ENCODE results near the gene ME2. TPM values are rescaled to one million over a fixed set of nuclear protein-coding genes. Genes with fewer than 3 reads are reported as not detected.
"Not testable (repeated sequence)": the region's sequence is repeated elsewhere in the genome, so short reads cannot be mapped to it uniquely, and the experiment has no call there.

ME2 gene
- total RNA-seq, 1 donor, result 38.9 TPM

- no peak overlapping the region for H3K4me3 ChIP-seq (ENCODE audit: low read depth, low read length)
- no peak for TF ChIP-seq CTCF (IDR thresholded peaks at IDR 0.05; ENCODE audit: insufficient read depth, low read depth, low read length)
- peak; percentile 48 for DNase-seq (ENCODE audit: low read depth)
These were observed 29.5 kb upstream of the ME2 start for GRCh38 chr18:50849419-50849821.

GRCh38 chr18:50850307-50851065 lies 28.4 kb upstream of the ME2 start:
- DNase-seq (ENCODE audit: low read depth), result no peak
- TF ChIP-seq CTCF (IDR thresholded peaks at IDR 0.05; ENCODE audit: insufficient read depth, low read depth, low read length), result no peak
- no peak overlapping the region for H3K4me3 ChIP-seq (ENCODE audit: low read depth, low read length)

- peak; percentile 59 for DNase-seq (ENCODE audit: low read depth)
- H3K4me3 ChIP-seq (ENCODE audit: low read depth, low read length), result no peak overlapping the region
- TF ChIP-seq CTCF (IDR thresholded peaks at IDR 0.05; ENCODE audit: insufficient read depth, low read depth, low read length), result no peak
These were observed 25.1 kb upstream of the ME2 start for GRCh38 chr18:50853863-50854271.

- no peak for DNase-seq (ENCODE audit: low read depth)
- no peak overlapping the region for H3K4me3 ChIP-seq (ENCODE audit: low read depth, low read length)
- TF ChIP-seq CTCF (IDR thresholded peaks at IDR 0.05; ENCODE audit: insufficient read depth, low read depth, low read length), result no peak
These were observed 22.8 kb upstream of the ME2 start for GRCh38 chr18:50855976-50856757.

GRCh38 chr18:50857166-50857565 lies 21.8 kb upstream of the ME2 start:
- DNase-seq (ENCODE audit: low read depth), result peak; percentile 26
- not testable (repeated sequence) for H3K4me3 ChIP-seq (ENCODE audit: low read depth, low read length)

- H3K4me3 ChIP-seq (ENCODE audit: low read depth, low read length), result no peak overlapping the region
- no peak for DNase-seq (ENCODE audit: low read depth)
- TF ChIP-seq CTCF (IDR thresholded peaks at IDR 0.05; ENCODE audit: insufficient read depth, low read depth, low read length), result no peak
These were observed 21.2 kb upstream of the ME2 start for GRCh38 chr18:50857694-50858093.

GRCh38 chr18:50859793-50860555 lies 18.9 kb upstream of the ME2 start:
- TF ChIP-seq CTCF (IDR thresholded peaks at IDR 0.05; ENCODE audit: insufficient read depth, low read depth, low read length), result no peak
- DNase-seq (ENCODE audit: low read depth), result no peak
- no peak overlapping the region for H3K4me3 ChIP-seq (ENCODE audit: low read depth, low read length)
